HG03103 (cell line): Measurements from ENCODE around the gene BEND4.
"Not testable (repeated sequence)": the region's sequence is repeated elsewhere in the genome, so short reads cannot be mapped to it uniquely, and the experiment has no call there.

Experiments
- ATAC-seq: cut with Tn5 transposase; IDR thresholded peaks from one replicate; pipeline ENCODE4 v1.9.1; 2021; ENCODE audit warnings: low read depth; ENCODE audit not compliant: unreplicated experiment

The BEND4 gene

DNA sequence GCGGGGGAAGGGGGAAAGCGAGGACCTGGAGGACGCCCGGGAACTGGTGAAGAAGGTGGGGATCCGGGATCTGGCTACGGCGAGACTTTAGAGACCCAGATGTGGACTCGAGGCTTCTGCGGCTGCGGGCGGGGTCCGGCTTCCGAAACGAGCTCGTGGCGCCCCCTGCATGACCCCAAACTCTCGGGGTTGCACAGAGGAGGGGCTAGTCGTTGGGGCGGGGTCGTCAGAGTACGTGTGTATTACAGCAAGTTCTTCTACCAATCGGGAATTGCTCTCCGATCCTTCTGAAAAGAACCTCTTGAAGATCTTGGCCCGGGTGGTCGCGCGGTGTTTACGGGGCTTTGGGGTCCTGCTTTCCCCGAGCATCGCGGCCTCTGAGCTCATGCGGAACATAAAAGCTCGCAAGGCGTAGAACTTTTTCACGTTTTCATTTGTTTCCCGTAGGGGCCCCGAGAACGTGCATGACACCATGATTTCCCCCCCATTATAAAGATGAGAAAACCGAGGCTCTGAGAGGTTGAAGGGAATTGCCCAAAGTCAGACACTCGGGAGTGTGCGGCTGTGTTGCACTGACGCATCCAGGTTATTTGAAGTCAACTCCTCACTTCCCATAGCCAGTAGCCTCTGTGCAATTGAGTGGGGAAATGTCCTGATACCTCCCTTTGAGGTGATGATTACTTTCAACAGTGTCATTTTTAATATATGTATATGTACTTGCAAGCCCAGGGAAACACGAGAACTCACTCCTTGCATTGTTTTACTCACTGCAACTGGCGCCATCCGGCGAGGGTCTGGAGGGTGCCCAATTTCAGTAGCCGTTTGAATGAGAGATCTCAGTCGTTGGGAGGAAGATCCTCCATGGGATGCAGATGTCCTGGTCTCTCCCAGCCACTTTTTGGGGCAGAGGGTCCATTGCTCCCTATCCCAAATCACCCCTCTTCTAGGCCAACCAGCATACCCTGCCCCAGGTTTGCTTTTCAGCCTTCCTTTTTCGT, at the start of gene BEND4:
Gene BEND4, minus strand, starts transcription at position 149 of the 998 bp plus-strand sequence. CDS start 512 bp downstream, outside the sequence.
- peak; percentile 1 for ATAC-seq

DNA sequence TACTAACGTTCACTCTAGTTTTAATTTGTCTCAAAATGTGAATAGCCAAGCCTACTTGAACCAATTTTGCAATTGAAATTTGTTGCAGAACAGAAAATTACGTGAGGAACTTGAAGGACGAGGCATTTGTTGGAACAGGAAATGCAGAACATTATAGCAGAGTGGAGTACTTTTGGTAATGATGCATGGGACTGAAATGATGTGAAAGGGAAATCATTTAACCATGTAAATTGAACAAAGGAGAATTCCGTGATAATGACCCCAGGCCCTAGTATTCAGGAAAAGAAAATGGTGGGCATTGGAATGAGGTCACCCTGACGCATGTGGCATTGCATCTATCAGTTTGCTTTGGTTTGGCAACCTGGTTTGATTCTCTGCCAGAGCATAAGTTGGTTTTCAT, 44.9 kb upstream of the BEND4 start:
- ATAC-seq = no peak

DNA sequence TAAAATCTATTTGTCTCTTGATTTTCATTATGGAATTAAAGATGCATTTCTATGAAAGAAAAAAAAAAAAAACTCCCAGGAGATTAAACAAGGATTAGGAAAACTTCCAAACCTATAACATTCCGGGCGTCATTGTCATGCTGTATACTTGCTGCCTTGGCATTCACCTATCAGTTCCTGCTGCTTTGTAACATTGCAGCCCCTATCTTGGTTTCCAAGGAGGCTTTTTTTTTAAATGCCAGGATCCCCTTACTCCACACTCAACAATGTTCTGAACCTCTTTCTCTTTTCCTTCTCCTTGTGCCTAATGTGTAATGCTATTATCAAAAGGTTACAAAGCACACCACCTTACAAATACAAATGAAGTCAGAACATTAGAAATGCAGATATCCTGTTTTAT, 20.5 kb upstream of the BEND4 start:
- no peak for ATAC-seq

DNA sequence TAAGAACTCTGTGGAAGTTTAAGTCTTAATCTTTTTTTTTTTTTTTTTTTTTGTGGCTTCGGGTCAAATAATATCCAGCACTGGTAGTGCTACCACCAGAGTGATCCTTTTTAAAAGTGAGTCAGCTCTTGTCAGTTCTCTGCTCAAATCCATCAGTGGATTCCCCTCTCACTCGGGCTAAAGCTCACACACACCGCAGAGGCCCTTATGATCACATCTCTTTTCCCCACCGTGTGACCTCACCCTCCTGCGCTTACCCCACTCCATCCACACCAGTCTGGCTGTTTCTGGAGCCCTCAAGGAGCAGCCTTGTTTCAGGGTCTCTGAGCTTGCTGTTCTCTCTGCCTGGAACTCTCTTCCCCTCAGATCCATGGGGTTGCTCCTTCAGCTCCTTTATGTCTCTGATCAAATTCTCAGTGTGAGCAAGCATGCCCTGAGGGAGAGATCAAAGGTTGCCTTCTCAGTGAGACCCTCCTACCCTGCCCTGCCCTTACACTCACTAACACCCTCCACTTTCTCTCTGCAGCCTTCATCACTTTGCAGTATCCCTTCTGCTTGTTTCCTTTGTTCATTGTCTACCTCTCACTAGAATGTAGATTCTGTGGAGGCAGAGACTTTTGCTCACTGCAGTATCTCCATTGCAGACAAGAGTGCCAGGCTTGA, 19.8 kb upstream of the BEND4 start:
- ATAC-seq = no peak

DNA sequence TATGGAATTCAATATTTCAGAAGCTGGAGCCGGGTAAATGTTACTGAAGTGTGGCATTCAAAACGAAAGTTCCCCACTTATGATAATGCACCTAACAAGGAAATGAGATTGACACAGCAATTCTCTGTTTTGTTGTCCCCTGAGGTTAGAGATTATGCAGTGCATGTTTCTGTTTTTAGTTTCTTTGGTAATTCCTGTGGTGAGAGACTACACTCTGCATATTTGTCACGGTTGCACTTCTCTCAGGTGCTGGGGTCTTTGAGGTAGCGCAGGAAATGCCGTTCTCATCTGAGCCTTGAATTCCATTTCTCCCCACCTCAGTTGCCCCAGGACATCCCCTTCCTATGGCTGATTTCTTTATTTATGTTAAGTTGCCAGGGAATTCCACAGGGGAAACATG, 15.3 kb upstream of the BEND4 start:
- peak; percentile 100 for ATAC-seq

DNA sequence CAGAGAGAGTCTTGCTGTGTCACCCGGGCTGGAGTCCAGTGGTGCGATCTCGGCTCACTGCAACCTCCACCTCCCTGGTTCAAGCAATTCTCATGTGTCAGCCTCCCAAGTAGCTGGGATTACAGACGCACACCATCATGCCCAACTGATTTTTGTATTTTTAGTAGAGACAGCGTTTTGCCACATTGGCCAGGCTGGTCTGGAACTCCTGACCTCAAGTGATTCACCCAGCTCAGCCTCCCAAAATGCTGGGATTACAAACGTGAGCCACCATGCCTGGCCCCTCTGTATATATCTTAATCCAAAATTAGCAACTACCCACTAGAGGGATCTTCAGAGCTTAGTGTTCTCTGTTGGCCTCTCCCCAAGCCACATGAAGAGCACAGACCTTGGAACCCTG, 13.7 kb upstream of the BEND4 start:
- not testable (repeated sequence) for ATAC-seq

DNA sequence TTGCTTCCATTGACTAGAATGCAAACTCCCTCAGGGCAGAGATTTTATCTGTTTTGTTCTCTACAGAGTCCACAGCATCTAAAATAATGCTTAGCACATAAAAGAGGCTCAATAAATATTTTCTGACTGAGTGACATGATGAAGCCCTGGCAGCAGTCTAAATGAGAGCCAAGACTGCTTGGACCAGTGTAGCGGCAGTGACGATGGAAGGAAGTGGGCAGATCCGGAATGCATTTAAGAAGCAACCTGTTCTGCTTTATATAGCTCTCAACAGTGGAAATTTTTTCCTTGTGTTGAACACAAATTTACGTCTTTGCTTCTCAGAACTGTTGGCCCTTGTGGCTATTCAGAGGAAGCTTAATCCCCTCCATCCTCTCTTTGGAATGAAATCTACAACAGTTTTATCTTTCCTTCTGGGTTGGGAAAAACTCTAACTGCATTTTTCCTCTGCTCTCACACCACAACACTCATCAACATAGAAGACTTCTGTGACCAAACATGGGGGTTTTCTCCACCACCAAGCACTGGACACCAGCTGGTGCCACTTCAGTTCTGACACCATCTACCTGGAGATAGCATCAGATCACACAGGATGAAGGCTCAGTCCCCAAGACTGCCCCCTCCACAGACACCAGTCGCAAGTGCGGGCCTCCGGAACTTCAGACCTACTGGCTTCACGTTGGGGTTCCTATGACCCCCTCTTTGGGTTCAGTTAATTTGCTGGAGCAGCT, 7.0 kb upstream of the BEND4 start:
- no peak for ATAC-seq

DNA sequence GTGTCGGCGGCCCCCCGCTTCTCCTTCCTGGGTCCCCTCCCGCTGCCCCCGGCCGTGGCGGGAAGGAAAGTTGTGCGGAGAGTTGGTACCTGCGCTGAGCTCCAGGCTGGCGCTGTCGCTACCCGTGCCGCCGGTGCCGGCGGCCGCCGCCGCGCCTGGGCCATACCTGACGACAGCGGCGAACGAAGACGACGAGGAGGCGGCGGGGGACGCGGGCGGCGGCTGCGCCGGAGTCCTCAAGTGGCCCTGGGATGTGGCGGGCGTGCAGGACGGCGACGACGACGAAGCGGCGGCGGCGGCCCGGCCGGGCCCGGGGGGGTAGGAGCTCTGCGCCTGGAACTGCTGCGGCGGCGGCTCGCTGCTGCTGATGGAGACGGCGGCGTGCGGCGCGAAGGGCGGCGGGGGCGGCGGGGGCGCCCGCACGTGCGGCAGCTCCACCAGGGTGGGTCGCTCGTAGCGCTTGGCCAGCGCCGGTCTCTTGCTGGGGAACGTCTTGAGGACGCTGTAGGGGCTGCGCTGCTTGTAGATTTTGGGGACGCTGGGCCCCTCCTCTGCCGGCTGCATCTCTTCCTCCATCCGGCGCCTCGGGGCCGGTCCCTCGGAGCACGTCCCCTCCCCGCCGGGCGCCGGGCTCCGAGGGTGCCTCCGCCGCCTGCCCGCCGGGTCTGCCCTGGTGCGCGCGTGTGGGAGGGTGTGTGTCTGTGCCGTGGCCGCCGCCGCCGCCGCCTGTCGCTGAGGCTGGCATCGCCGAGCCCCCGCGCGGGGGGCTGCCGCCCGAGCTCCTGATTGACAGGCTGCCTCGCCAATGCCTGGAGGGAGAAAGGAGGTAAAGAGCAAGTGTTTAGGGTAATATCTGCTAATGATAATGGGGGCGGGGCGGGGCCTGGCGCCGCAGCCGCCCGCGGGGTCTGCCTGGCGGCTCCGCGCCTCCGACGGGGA, 618 bp downstream of the BEND4 start:
- ATAC-seq = peak; percentile 39

DNA sequence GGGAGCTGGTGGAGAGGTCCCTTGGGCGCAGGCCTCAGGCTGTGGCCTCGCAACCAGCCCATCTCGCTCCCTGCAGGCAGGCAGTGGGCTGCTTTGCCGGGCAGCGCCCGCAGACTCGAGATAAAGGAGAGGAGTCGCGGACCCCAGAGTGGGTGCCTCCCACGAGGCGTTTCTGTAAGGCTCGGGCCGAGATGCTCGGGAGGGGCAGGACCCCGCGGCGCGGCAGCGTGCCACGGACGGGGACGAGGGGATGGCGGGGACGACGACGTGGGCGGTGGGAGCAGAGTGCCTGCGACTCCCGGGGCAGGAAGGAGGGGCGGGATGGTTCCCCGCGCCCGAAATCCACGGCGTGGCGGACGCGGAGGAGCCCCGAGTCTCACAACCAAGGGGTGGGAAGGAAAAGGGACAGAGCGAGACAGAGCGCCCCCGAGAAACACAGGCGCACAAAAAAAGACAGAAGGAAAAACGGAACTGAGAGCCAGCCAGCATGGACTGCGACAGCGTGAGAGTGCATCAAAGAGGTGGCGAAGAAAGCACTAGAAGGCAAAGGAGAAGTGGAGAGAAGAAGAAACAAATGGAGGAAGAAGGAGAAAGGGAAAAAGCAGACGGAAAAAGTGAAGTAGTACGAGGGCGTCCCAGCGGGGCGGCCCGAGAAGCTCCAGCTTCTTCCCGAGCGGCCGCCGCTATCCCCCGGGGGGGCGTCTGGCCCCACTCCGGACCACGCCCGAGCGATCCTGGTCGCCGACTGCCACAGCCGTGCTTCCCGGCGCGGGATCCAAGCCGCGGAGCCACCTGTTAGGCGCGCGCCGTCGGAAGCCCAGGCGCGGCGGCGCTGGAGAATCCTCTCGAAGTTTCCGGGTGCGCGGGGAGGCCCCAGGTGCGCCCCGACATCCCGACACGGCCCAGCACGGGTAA, 1.5 kb downstream of the BEND4 start:
- peak; percentile 42 for ATAC-seq

DNA sequence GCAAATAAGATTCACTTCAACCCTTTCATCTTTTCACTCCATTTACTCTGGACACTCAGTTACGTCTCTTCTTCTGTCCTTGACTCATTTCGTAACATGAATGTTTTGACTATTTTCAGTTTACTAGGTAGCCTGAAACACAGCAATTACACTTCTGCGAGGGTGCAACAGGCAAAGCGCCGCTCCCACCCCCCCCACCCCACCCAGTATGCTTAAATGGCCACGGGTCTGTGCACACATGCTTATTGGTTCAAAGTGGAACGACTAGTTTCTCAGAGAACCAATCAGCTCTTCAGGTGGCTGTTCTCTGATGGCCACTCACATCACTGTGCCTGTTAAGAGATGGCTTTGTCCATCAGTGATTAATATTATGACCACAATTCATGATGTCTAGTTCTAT, 3.5 kb downstream of the BEND4 start:
- no peak for ATAC-seq

DNA sequence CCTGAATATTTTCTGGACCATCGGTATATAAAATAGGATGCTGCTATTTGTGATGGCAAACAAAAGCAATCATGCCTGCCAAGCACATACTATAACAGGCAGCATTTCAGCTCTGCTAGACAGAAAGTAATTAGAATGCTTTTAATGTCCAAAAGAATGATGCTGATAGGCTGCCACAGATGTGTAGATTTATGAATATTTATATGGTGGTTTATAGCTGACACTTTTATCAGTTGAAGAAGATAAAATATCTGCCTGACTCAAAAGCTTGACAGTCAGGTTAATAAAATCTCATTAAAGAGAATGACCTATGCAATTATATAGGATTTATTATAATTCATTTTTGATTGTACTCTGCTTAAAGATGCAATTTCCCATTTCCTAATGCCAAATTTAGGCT, 4.0 kb downstream of the BEND4 start:
- no peak for ATAC-seq

DNA sequence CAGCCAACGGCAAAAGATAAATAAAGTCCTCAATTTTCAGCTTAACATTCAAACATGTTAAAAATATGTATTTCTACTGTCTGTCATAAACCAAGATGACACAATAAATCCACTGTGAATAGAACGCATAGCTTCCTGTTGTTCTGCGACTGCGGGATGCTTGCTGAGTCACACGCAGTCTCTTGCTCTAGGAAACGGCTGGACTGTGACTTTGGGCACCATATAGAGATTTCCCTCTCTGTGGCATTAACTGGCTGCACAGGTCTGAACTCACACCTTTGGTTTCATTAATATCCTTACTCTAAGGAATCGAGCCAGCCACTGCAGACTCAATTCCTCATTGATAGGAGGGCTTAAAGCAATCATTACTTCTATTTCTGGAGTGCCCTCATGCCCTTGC, 8.4 kb downstream of the BEND4 start:
- no peak for ATAC-seq

DNA sequence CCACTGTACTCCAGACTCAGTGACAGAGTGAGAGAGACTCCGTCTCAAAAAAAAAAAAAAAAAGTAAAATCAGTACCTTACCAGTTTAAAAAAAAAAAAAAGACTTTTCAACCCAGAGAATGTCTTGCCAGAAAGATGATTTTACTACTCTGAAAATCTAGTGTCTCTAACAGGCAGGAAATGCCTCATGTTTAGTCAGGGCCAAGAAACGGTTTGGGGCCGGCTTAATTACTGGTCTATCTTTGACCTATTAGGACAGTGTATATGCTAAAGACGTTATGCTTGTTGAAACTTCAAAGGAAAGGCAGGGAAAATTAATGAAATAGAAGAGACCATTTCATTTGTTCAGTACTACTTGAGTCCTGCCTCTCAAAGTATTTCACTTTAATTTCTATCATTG, 9.9 kb downstream of the BEND4 start:
- ATAC-seq = no peak

DNA sequence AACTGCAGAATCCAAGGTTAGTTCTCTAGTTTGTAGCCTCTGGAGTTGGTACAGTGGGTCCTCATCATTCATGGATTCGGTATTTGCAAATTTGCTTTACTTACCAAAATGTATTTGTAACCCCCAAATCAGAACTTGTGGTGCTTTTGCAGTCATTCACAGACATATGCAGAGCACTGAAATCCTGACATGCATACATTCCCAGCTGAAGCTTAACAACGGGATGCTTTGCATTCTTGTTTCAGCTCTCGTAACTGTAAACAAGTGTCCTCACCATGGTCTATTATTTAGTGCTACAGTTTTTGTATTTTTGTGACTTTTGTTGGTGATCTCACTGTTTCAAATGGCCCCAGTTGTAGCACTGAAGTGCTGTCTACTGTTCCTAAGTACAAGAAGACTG, 16.1 kb downstream of the BEND4 start:
- no peak for ATAC-seq

DNA sequence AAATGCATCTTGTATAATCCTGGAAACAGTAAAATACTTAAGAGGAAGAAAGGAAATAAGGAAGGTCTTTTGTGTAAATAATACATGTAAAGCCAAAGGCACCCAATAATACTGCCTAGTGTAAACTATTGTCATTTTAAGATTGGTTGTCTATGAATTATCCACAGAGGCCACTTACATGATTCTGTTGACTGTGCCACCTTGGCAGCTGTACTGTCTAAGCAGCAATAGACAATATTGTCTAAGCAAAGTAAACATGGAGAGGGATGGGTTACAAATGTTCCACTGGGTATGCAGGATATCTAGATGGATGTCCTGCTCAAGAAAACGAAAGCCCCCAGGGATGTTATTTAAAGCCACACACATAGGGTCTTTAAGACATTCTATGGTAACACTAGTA, 19.4 kb downstream of the BEND4 start:
- ATAC-seq = no peak

DNA sequence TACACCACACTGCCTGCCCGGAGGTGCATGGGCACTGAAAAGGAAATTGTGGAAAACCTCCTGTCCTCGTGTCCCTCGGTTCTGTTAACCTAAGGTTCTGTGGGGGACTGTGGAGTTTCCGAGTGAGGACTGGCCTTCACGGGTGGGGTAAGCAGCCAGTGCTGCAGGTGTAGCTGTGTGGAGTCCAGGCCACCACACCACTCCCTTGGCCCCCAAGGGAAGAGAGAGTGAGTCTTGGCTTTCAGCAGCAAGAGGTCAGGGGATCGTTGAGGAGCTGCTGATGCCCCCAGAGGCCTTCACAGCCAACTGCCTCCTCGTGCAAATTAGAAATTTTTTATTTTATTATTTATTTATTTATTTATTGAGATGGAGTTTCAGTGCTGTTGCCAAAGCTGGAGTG, 20.4 kb downstream of the BEND4 start:
- no peak for ATAC-seq

DNA sequence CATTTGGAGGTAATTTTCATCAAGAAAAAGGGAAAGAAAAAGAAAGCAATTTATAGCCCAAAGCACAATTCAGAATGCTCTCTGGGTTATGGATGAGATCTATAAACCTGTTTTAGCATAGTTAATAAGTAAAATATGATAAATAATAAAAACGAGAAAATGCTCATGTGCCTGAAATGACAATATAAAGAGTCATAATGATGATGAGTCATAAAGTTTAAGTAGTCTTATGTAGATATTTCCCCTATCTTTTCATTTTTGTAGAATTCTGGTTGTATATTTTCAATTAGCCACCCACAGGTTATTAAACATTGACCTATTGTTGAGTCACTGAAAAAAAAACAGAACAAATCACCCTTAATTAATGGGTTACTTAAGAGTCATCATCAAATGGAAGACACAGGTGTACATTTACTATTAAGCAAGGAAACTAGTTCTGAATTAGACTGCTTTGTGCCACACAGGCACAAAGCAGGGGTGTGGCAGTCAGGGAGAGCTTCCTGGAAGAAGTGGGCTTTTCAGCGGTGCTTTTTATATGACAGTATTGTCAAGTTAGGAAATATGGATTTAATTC, 29.3 kb downstream of the BEND4 start:
- no peak for ATAC-seq

DNA sequence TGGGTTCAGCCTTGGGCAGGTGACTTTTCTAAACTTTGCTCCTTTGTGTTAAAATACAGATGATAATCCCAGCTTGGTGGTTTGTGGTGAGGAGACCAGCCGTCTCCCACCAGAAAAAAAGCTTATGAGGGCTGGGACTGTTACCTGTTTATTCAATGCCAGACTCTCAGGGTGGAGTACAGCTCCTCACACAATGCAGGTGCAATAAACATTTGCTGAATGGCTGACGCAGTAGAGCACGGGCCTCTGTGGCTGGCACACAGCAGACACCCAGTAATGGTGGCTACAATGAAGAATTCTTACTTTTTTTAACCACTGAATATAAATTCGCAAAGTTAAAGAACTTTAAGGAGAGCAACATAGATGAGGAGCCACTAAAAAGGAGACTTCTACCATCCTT, 30.2 kb downstream of the BEND4 start:
- ATAC-seq = no peak

DNA sequence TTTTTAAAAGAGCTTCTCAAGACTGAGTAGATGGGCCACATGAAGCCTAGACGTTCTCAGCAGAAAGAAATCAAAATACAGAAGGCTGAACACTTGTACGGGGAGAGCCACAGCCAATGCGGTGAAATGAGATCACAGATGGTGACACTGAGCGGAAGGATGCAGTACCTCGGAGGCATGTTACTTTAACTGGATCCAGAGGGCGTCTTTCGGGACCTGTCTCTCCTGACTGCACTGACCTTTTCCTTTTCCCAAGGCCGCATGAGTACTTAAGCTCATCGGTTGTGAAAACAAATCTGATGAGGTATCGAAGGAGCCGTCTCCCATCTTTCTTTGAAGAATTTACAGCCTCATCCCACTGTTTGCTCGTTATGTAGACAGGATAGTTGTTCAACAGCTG, 32.6 kb downstream of the BEND4 start:
- ATAC-seq = no peak
